Neutrophil (primary cell): Measurements from ENCODE around the gene PPTC7.

ENCODE experiments used
- H3K27ac ChIP-seq: fragments of 200-600 bp; sonication (generic); 2 replicates; pipeline ENCODE4 v1.5.1; 2016; ENCODE audit warnings: mild to moderate bottlenecking, moderate library complexity
- H3K27me3 ChIP-seq: fragments of 200-600 bp; sonication (generic); 2 replicates; pipeline ENCODE4 v1.6.0; 2016; ENCODE audit warnings: mild to moderate bottlenecking
- H3K36me3 ChIP-seq: fragments of 200-600 bp; sonication (generic); 2 replicates; pipeline ENCODE4 v1.5.1; 2017
- H3K4me1 ChIP-seq, 2 experiments: fragments of 200-600 bp in 1 of 2; sonication (generic) in 1 of 2; 1 replicate in 1 of 2; 2 replicates in 1 of 2; pipeline versions ENCODE4 v1.5.1 to v1.6.1; 2013 to 2016; ENCODE audit warnings: low read depth in 1 of 2, low read length in 1 of 2, mild to moderate bottlenecking in 1 of 2, moderate library complexity in 1 of 2; ENCODE audit not compliant: control insufficient read depth in 1 of 2, insufficient read depth in 1 of 2
- H3K4me3 ChIP-seq, 2 experiments: fragments of 200-600 bp in 1 of 2; sonication (generic) in 1 of 2; 1 replicate in 1 of 2; 2 replicates in 1 of 2; pipeline ENCODE4 v1.5.1; 2013 to 2016; ENCODE audit warnings: low read depth in 1 of 2, low read length in 1 of 2, mild to moderate bottlenecking in 1 of 2, moderate library complexity in 1 of 2
- H3K9me3 ChIP-seq: fragments of 200-600 bp; sonication (generic); 2 replicates; pipeline ENCODE4 v1.5.1; 2016
- CTCF ChIP-seq: fragments of 200-600 bp; sonication (generic); IDR thresholded peaks from 2 replicates; pipeline ENCODE4 v1.5.1; 2016; ENCODE audit warnings: antibody characterized with exemption

Gene PPTC7

GRCh38 chr12:110543965-110544364, 39.2 kb downstream of the PPTC7 start:
- peaks cover 49% of the 10 kb centered on the region for H3K36me3 ChIP-seq

GRCh38 chr12:110543252-110543959, 39.7 kb downstream of the PPTC7 start:
- H3K4me1 ChIP-seq, result peaks cover 0 to 3% of the 10 kb centered on the region in 2 experiments
- H3K27me3 ChIP-seq, result no peaks in the 10 kb centered on the region
- H3K9me3 ChIP-seq, result no peaks in the 10 kb centered on the region
- H3K36me3 ChIP-seq, result peaks cover 50% of the 10 kb centered on the region
- H3K4me3 ChIP-seq, result no peak overlapping the region
- TF ChIP-seq CTCF, result no peak
- no peak overlapping the region for H3K27ac ChIP-seq

More at GRCh38 chr12:110543965-110544364, 39.2 kb downstream of the PPTC7 start:
- Histone ChIP-seq H3K27me3 (no peaks in the 10 kb centered on the region), H3K27ac (no peak overlapping the region), H3K4me3 (no peak overlapping the region), H3K4me1 (peaks cover 0 to 3% of the 10 kb centered on the region in 2 experiments), H3K9me3 (no peaks in the 10 kb centered on the region)
- no peak for TF ChIP-seq CTCF

- Histone ChIP-seq H3K36me3 (peaks cover 68% of the 10 kb centered on the region), H3K27ac (no peak overlapping the region)
Measured at GRCh38 chr12:110540048-110540447, 43.1 kb downstream of the PPTC7 start.

GRCh38 chr12:110538869-110539622, 44.1 kb downstream of the PPTC7 start:
- peak overlapping the region; percentile 40 for H3K27ac ChIP-seq
- peaks cover 67% of the 10 kb centered on the region for H3K36me3 ChIP-seq

More at GRCh38 chr12:110540048-110540447, 43.1 kb downstream of the PPTC7 start:
- Histone ChIP-seq H3K4me3 (no peak overlapping the region), H3K4me1 (peaks cover 3 to 5% of the 10 kb centered on the region in 2 experiments), H3K9me3 (no peaks in the 10 kb centered on the region), H3K27me3 (no peaks in the 10 kb centered on the region)
- no peak for TF ChIP-seq CTCF

More at GRCh38 chr12:110538869-110539622, 44.1 kb downstream of the PPTC7 start:
- Histone ChIP-seq H3K4me3 (no peak overlapping the region), H3K27me3 (no peaks in the 10 kb centered on the region), H3K4me1 (peaks cover 3 to 5% of the 10 kb centered on the region in 2 experiments), H3K9me3 (no peaks in the 10 kb centered on the region)
- TF ChIP-seq CTCF, result no peak
